GM08714 (cell line): Measurements from ENCODE around the gene BRAF.
"Not testable (repeated sequence)": the region's sequence is repeated elsewhere in the genome, so short reads cannot be mapped to it uniquely, and the experiment has no call there.

Source experiments
- H3K4me3 ChIP-seq: fragments of 200-500 bp; sonication (Bioruptor generic); 2 replicates; pipeline ENCODE4 v1.5.1; 2014; ENCODE audit warnings: mild to moderate bottlenecking, low read length, inconsistent platforms
- ZNF274 ChIP-seq: IDR thresholded peaks from 2 replicates; pipeline ENCODE4 v1.6.1; 2012; ENCODE audit warnings: mild to moderate bottlenecking, low read depth, low read length

The BRAF gene

DNA sequence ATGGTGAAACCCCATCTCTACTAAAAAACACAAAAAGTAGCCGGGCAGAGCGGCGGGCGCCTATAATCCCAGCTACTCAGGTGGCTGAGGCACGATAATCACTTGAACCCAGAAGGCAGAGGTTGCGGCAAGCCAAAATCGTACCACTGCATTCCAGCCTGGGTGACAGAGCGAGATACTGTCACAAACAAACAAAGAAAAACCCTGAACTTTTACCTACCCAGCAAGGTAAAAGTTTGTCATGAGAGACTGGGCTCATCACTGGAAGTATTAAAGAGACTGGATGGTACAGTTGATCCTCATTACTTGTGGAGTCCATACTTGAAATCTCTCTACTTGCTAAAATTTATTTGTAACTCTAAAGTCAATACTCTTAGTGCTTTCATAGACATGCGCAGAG lies 114.3 kb downstream of the BRAF start:
- TF ChIP-seq ZNF274: no peak
- no peak overlapping the region for H3K4me3 ChIP-seq

DNA sequence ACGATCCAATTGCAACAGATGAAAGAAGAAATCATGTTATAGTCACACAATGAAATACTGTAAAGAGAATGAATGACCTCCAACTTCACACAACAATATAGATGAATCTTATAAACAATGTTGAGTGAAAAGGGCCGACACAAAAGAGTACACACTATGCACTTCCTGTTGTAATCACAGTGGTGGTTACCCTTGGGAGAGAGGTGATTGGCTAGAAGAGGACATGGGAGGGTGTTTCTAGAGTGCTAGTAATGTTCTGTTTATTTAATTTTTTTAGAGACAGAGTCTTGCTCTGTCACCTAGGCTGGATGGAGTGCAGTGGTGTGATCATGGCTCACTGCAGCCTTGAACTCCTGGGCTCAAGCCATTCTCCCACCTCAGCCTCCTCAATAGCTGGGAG lies 145.8 kb downstream of the BRAF start:
- TF ChIP-seq ZNF274: no peak
- H3K4me3 ChIP-seq: no peak overlapping the region

DNA sequence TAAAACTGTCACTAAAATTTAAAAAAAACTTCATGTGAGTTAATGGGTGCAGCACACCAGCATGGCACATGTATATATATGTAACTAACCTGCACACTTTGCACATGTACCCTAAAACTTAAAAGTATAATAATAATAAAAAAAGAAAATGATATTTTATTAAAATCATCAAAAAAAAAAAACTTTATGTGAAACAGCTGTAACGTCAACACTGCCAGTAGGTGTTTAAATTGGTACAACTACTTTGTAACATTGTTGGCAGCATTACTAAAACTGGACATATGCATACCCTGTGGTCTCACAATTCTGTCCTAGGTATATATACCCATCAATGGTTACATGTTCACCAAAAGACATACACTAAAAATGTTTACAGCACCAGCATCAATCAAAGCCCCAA lies 146.2 kb downstream of the BRAF start:
- no peak for TF ChIP-seq ZNF274
- H3K4me3 ChIP-seq: no peak overlapping the region

DNA sequence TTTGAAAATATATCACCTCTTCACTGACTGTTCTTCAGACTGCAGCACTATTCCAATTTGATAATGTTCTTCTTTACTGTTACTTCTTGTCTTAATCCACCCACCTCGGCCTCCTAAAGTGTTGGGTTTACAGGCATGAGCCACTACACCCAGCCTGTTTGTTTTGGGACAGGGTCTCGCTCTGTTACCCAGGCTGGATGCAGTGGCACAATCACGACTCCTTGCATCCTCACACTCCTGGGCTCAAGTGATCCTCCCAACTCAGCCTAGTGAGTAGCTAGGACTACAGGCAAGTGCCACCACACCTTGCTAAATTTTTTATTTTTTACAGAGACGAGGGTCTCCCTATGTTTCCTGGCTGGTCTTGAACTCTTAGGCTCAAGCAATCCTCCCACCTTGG lies 150.4 kb downstream of the BRAF start:
- TF ChIP-seq ZNF274: no peak
- no peak overlapping the region for H3K4me3 ChIP-seq

DNA sequence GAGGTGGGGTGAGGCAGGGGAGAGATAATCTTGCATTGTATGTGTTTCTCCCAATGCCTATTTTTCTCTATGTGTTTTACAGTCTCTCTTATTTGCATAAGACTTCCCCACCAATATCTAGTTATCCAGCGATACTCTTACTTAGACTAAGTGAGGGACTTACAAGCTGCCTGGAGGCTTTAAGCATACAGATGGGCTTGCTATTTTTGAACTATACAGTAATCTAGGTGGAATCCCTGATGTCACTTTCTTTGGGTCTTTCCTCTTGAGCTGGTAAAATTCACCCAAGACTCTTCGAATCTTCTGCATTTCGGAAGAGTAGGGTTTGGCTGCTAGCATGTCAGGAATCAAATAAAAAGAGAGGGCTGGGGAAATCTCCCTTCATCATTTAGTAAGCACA lies 151.6 kb downstream of the BRAF start:
- TF ChIP-seq ZNF274: no peak
- H3K4me3 ChIP-seq: no peak overlapping the region

DNA sequence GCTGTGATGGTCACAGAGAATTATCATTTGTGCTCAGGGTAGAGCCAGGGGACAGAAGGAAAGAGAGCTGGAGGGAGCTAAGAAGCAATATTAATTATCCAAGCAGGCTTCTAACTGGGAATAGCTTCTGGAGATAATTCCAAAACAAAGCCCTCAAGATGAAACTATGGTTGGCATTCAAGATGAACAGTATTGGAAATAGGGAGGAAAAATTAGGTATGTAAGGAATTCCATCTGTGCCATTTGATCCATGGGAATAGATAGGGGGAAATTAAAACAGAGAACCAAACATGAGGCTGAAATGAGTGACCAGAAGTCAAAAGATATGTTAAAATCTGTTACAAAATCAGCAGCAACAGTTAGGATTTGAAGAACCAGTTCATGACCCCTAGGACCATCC lies 152.9 kb downstream of the BRAF start:
- TF ChIP-seq ZNF274: no peak
- H3K4me3 ChIP-seq: no peak overlapping the region

DNA sequence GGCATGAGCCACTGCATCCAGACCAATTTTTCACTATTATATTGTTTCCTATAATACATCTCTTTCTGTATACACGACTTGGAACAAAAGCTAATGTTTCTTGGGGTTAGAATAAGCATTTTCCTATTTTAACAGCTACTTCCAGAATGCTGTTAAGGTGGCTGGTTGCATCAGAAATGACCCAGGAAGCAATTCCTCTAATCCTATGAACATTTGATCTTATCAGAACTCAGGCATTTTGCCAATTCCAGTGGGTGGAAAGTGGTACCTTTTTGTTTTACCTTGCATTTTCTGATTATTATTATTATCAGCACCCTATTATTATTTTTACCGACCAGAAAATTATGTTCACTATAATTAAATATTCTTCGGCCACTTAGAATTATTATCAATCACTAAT lies 154.9 kb downstream of the BRAF start:
- no peak overlapping the region for H3K4me3 ChIP-seq
- TF ChIP-seq ZNF274: no peak

DNA sequence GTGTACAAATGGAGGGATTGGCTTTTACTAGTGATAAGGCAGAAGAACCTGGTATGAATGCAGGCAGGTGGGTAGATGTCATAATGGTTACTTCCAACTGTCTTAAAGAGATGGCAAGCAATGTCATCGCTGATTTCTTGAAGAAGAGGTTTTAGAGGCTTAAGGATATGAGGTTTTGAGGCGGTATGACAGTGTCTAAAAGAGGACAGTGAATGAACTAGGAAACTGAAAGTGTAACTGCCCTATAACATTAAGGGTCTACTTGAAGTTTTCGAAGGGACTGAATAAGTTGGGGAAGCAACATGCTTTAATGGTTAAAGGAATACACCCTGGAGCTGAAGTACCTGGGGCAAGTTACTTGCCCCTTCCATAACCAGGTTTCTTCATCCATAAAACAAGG lies 157.3 kb downstream of the BRAF start:
- no peak for TF ChIP-seq ZNF274
- no peak overlapping the region for H3K4me3 ChIP-seq

DNA sequence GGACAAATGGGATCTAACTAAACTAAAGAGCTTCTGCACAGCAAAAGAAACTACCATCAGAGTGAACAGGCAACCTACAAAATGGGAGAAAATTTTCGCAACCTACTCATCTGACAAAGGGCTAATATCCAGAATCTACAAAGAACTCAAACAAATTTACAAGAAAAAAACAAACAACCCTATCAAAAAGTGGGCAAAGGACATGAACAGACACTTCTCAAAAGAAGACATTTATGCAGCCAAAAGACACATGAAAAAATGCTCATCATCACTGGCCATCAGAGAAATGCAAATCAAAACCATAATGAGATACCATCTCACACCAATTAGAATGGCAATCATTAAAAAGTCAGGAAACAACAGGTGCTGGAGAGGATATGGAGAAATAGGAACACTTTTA lies 159.3 kb downstream of the BRAF start:
- H3K4me3 ChIP-seq: not testable (repeated sequence)

DNA sequence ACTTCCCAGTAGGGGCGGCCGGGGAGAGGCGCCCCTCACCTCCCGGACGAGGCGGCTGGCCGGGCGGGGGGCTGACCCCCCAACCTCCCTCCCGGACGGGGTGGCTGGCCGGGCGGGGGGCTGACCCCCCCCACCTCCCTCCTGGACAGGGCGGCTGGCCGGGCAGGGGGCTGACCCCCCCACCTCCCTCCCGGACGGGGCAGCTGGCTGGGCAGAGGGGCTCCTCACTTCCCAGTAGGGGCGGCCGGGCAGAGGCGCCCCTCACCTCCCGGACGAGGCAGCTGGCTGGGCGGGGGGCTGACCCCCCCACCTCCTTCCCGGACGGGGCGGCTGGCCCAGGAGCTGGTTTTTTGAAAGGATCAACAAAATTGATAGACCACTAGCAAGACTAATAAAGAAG lies 161.6 kb downstream of the BRAF start:
- not testable (repeated sequence) for H3K4me3 ChIP-seq

DNA sequence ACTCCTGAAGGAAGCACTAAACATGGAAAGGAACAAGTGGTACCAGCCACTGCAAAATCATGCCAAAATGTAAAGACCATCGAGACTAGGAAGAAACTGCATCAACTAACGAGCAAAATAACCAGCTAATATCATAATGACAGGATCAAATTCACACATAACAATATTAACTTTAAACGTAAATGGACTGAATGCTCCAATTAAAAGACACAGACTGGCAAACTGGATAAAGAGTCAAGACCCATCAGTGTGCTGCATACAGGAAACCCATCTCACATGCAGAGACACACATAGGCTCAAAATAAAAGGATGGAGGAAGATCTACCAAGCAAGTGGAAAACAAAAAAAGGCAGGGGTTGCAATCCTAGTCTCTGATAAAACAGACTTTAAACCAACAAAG lies 163.4 kb downstream of the BRAF start:
- not testable (repeated sequence) for H3K4me3 ChIP-seq

DNA sequence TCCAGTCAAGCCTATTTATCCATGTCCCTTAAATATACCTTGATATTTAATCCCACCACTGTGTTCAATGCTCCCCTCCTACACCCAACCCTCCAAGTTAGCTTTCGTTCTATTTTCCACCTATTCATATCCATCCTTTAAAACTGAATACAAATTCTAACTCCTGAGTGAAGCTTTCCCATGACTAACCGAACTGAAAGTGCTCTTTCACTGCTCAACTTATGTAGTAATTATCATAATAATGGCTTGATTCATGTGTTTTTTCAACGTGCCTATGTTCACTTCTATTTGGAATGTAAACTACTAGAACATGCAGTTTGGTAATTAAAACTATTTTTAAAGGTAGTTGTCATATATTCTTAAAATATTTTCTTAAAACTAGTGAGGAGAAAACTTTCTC lies 170.2 kb downstream of the BRAF start:
- TF ChIP-seq ZNF274: no peak
- no peak overlapping the region for H3K4me3 ChIP-seq

DNA sequence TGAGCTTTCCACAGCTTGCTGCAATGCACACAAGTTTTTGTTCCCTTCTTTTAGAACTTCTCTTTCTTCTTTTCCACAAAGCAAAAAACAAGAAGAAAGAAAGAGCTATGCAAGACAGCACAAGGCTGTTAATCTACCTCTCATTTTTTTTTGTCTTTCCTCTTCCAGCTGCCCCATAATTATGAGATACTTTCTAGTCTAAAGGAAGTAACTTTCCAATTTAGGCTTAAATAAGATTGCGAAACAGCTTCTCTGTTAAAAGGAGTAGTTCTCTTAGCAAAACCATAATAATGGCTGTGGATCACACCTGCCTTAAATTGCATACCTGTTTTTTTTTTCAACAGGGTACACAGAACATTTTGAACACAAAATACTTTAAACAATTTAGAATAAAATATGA lies 172.2 kb downstream of the BRAF start:
- no peak overlapping the region for H3K4me3 ChIP-seq
- TF ChIP-seq ZNF274: no peak

DNA sequence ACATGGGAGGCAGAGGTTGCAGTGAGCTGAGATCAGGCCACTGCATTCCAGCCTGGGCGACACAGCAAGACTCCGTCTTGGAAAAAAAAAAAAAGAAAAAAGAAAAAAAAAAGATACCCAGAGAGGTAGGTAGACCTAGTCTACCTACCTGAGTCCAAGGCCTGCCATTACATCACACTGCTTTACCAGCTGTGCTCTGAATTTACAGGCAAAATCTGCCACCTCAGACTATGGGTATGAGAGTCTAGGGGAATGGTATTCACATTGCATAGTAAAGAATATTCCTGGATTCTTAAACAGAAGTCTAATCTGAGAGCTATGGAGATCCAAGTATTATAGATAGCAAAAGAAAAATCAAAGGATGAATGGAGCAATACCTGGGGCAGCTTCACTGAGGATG lies 178.0 kb downstream of the BRAF start:
- H3K4me3 ChIP-seq: no peak overlapping the region
- no peak for TF ChIP-seq ZNF274

DNA sequence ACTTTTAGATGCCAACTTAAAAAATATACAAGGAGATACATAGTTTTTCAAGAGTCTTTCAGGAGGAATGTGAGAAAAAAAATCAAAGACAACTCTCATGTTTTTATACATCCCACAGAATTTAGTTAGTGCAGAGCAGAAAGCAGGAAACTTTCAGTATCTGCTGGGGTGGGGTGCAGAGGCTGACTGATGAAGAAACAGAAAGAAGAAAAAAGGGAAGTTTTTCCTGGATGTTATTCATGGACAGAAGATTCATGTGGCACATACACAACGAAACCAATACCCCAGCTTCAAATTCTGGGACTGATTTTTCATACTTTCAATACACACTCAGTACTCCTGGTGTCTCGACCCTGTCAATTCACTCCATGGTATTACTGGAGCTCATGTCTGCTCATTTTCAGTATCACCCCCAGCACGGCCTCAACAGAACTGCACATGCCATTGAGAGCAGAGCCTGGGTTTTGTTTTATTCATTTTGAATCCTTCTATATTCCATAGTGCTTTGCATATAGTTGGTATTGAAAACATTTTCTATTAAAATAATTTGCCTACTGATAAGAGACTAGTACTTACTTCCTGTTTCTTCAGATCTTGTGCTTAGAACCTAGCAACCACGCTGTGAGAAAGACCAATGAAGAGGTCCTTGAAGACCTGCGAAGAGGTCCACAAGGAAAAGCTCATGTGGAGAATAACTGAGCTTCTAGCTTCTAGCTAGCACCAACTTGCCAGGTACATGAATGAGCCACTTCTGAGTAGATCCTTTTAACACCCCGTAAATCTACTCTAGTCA lies 179.3 kb downstream of the BRAF start:
- no peak for TF ChIP-seq ZNF274
- no peak overlapping the region for H3K4me3 ChIP-seq

DNA sequence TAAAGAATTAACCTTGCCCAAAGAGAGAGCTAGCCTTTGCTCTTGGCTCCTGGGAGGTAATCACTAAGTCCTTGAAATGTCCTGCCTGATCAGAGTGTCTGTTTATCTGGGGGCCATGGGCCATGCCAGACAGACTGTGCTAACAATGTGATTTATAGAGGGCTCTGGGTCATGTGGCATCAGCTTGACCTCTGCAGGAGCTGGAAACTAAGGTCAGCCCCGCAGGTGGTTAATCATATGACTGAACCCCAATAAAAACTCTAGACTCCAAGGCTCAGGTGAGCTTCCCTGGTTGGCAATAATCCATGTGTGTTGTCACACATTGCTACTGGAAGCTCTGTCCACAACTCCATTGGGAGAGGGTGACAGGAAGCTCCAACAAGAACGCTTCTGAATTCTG lies 180.7 kb downstream of the BRAF start:
- H3K4me3 ChIP-seq: no peak overlapping the region
- no peak for TF ChIP-seq ZNF274

DNA sequence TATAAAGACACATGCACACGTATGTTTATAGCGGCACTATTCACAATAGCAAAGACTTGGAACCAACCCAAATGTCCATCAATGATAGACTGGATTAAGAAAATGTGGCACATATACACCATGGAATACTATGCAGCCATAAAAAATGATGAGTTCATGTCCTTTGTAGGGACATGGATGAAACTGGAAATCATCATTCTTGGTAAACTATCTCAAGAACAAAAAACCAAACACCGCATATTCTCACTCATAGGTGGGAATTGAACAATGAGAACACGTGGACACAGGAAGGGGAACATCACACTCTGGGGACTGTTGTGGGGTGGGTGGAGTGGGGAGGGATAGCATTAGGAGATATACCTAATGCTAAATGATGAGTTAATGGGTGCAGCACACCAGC lies 181.5 kb downstream of the BRAF start:
- H3K4me3 ChIP-seq: not testable (repeated sequence)
